ENCODE measurements around the gene SUGCT. TPM values are rescaled to one million over a fixed set of nuclear protein-coding genes. Genes with fewer than 3 reads are reported as not detected.

The SUGCT gene
- total and polyA plus RNA-seq, 9 of the 15 experiments (the other 6 are each of a cell fraction or from before 2014, with no cell fraction given), result 0.58 to 2.5 (median 1.4) TPM

- no peak for TF ChIP-seq ZNF592 (IDR thresholded peaks at IDR 0.05)
- TF ChIP-seq HLTF (IDR thresholded peaks at IDR 0.05), result no peak
These were observed 735.3 kb downstream of the SUGCT start (continued) for GRCh38 chr7:40870108-40870507.

- no peaks in the 10 kb centered on the region for H3K9me3 ChIP-seq (replicated peaks; ENCODE audit: control insufficient read depth, insufficient read depth, low read depth, low read length)
- H3K4me3 ChIP-seq, result no peak overlapping the region
- no peaks in the 10 kb centered on the region for H3K36me3 ChIP-seq (ENCODE audit: control insufficient read depth, insufficient read depth, low read length)
- no peaks in the 10 kb centered on the region for H3K27me3 ChIP-seq (ENCODE audit: control insufficient read depth in 2 of 2, insufficient read depth in 2 of 2, low read length in 2 of 2)
- no peak for TF ChIP-seq ZNF280A (IDR thresholded peaks at IDR 0.05; ENCODE audit: low read depth, partially characterized antibody)
- TF ChIP-seq HMG20B (CRISPR knock-in tag; IDR thresholded peaks at IDR 0.05), result no peak
- no peak for TF ChIP-seq FOSL1 (tag; conservative IDR thresholded peaks at IDR 0.05)
- no peaks in the 10 kb centered on the region for H4K20me1 ChIP-seq (replicated peaks; ENCODE audit: control insufficient read depth, insufficient read depth, low read length)
- WGBS (ENCODE audit: insufficient coverage, low coverage, missing lambda C conversion rate), result 2% methylated on average over 3 of the region's 3 CpGs
- POLR2A ChIA-PET, result no interaction called here
- H3K9me1 ChIP-seq (ENCODE audit: control insufficient read depth, insufficient read depth, low read length), result no peaks in the 10 kb centered on the region
- H3K4me1 ChIP-seq (replicated peaks in 1 of 2; ENCODE audit: control insufficient read depth in 2 of 2, insufficient read depth in 2 of 2, low read length in 2 of 2), result no peaks in the 10 kb centered on the region
- FAIRE-seq (no peak), DNase-seq (ENCODE audit: extremely low read depth in 1 of 4, low spot score in 3 of 4) (no peak), ATAC-seq (no peak)
- H3K4me2 ChIP-seq (ENCODE audit: insufficient read depth, low read length), result no peak overlapping the region
- BruUV-seq (replicated peaks), result no TSS peak
- intact Hi-C loops (cut with micrococcal nuclease) (no loop called here), in situ Hi-C loops (cut with MboI) (no loop called here)
- no peak overlapping the region for H3K9ac ChIP-seq (ENCODE audit: insufficient read depth in 1 of 2, low read depth in 2 of 2, low read length in 2 of 2)
- CTCF ChIA-PET (ENCODE audit: low intra/inter-chr PET ratio), result no interaction called here
- no peak overlapping the region for H2AFZ ChIP-seq (ENCODE audit: low read depth, low read length)
- H3K79me2 ChIP-seq (ENCODE audit: control insufficient read depth, insufficient read depth, low read length), result no peaks in the 10 kb centered on the region
- H3K27ac ChIP-seq (ENCODE audit: extremely low read depth, low read depth, low read length), result no peak overlapping the region
These were observed 738.4 kb downstream of the SUGCT start for GRCh38 chr7:40873248-40873647.

All from K562 (cell line).